Adrenal gland (tissue), 5 donors: ENCODE measurements around the gene TTLL10.

Experiments
- POLR2A ChIP-seq, 2 donors: fragments of 450-650 bp; IDR thresholded peaks; one replicate each; pipeline ENCODE4 v1.6.1; 2017; ENCODE audit warnings: antibody characterized with exemption in 2 of 2, mild to moderate bottlenecking in 2 of 2, moderate library complexity in 1 of 2
- TF ChIP-seq, protein P1 (sequence below), 6 experiments: fragments of 450-650 bp in 4 of 6; fragments of 200-600 bp in 2 of 6; sonication (generic) in 1 of 6; IDR thresholded peaks; 1 replicate in 5 of 6; 2 replicates in 1 of 6; pipeline versions ENCODE4 v1.5.1 to v1.8.0; 2016 to 2021; ENCODE audit warnings: antibody characterized with exemption in 6 of 6, mild to moderate bottlenecking in 2 of 6, moderate library complexity in 1 of 6
- donor health status: DM: no; HTN: no; CAD: no.

DNA sequence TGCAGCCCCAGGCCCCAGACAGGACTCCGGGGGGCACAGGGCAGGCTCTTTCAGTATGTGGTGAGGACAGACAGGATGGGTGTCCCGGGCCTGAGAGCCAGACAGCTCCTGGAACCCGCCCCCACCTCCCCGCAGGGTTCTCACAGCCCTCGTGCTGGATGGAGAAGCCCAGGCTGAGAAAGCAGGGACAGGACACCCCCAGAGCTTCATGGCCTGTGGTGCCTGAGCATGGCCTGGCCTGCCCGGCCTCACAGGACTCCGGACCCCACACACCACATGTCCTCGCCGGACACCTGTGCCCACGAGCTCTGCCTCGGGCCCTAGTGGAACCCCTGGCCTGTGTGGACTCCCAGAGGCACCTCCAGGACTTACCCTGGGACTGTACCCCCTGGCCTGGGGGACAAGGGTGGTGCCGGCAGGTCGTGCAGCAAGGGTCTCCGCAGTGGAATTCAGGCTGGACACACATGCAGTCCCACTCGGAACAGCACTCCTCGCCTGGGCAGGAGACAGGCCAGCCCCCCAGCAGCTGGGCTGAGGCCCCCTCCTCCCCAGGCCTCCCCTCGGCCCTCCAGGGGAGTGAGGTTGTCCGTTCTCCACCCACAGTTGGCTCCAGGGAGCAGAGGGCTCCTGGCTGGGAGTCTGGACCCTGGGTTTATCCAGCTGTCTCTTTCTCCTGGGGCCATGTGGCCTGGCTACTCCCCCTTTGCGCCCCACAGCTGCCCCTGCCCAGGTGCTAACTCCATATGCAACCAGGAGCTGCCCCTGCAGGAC is 31.5 kb downstream of the TTLL10 start:
- TF ChIP-seq, protein P1, sequence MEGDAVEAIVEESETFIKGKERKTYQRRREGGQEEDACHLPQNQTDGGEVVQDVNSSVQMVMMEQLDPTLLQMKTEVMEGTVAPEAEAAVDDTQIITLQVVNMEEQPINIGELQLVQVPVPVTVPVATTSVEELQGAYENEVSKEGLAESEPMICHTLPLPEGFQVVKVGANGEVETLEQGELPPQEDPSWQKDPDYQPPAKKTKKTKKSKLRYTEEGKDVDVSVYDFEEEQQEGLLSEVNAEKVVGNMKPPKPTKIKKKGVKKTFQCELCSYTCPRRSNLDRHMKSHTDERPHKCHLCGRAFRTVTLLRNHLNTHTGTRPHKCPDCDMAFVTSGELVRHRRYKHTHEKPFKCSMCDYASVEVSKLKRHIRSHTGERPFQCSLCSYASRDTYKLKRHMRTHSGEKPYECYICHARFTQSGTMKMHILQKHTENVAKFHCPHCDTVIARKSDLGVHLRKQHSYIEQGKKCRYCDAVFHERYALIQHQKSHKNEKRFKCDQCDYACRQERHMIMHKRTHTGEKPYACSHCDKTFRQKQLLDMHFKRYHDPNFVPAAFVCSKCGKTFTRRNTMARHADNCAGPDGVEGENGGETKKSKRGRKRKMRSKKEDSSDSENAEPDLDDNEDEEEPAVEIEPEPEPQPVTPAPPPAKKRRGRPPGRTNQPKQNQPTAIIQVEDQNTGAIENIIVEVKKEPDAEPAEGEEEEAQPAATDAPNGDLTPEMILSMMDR (IDR thresholded peaks at IDR 0.05): no peak
- no peak for TF ChIP-seq POLR2A (IDR thresholded peaks at IDR 0.05)
